K562 (cell line): ENCODE measurements around the gene ZMIZ1. TPM values are rescaled to one million over a fixed set of nuclear protein-coding genes. Genes with fewer than 3 reads are reported as not detected.

Source experiments
- ATAC-seq: fragments of 200-7000 bp; cut with Tn5 transposase; 3 replicates; pipeline ENCODE4 v1.9.1; 2020; ENCODE audit warnings: moderate library complexity
- BruUV-seq: library from RNA; stranded (reverse); fragments of 400-500 nt; replicated peaks from 2 replicates; lab custom pipeline; 2021; lab: Mats Ljungman, UMichigan
- CTCF ChIA-PET: fragments of 300-600 bp; formaldehyde crosslinking; extraction: SDS; loops from one replicate; lab custom pipeline; 2021; ENCODE audit warnings: low intra/inter-chr PET ratio; lab: Yijun Ruan, JAX
- POLR2A ChIA-PET: fragments of 300-600, 350-650 bp; sonication (Branson Sonifier 250); formaldehyde crosslinking; extraction: SDS; loops from one replicate; lab custom pipeline; 2021; ENCODE audit warnings: antibody characterized with exemption, inconsistent platforms; lab: Yijun Ruan, JAX
- DNase-seq, 4 experiments: peaks; one replicate each; pipeline versions ENCODE4 v3.0.0 to v3.0.0-alpha.2; 2011 to 2018; ENCODE audit warnings: low spot score in 3 of 4, mixed read lengths in 3 of 4; ENCODE audit errors: extremely low read depth in 1 of 4
- FAIRE-seq: peaks from 2 replicates; lab custom pipeline; 2011; peaks lifted over from hg19 to GRCh38; lab: Jason Lieb, UNC
- H2AFZ ChIP-seq: 2 replicates; pipeline ENCODE4 v1.6.0; 2011; ENCODE audit warnings: low read depth, low read length, control low read depth, inconsistent platforms
- H3K27ac ChIP-seq: fragments of 200-600 bp; 3 replicates; pipeline ENCODE4 v1.8.0; 2011; ENCODE audit warnings: low read depth, mild to moderate bottlenecking, control low read depth, inconsistent platforms, low read length, moderate library complexity, mixed read lengths; ENCODE audit errors: extremely low read depth
- H3K27me3 ChIP-seq, 2 experiments: fragments of 300-600 bp in 1 of 2; 2 replicates in 1 of 2; 3 replicates in 1 of 2; pipeline versions ENCODE4 v1.6.0 to v1.8.0; 2011; ENCODE audit warnings: inconsistent platforms in 2 of 2, low read length in 2 of 2, mild to moderate bottlenecking in 1 of 2, mixed read lengths in 1 of 2, moderate library complexity in 1 of 2; ENCODE audit not compliant: control insufficient read depth in 2 of 2, insufficient read depth in 2 of 2
- H3K36me3 ChIP-seq: fragments of 300-600 bp; 3 replicates; pipeline ENCODE4 v1.8.0; 2011; ENCODE audit warnings: mild to moderate bottlenecking, low read length, inconsistent platforms; ENCODE audit not compliant: control insufficient read depth, insufficient read depth
- H3K4me1 ChIP-seq, 2 experiments: fragments of 200-600 bp in 1 of 2; replicated peaks in 1 of 2; 2 replicates in 1 of 2; 3 replicates in 1 of 2; pipeline versions ENCODE4 v1.5.1 to v1.8.0; 2011; ENCODE audit warnings: inconsistent platforms in 2 of 2, low read length in 2 of 2, mild to moderate bottlenecking in 1 of 2, mixed read lengths in 1 of 2, moderate library complexity in 1 of 2; ENCODE audit not compliant: control insufficient read depth in 2 of 2, insufficient read depth in 2 of 2
- H3K4me2 ChIP-seq: 2 replicates; pipeline ENCODE4 v1.6.1; 2011; ENCODE audit warnings: low read length, control low read depth, inconsistent platforms, mixed read lengths; ENCODE audit not compliant: insufficient read depth
- H3K4me3 ChIP-seq: fragments of 200-600 bp; sonication (generic), shearing (Covaris generic); 2 replicates; pipeline ENCODE4 v1.5.1; 2016; ENCODE audit warnings: control low read depth, inconsistent platforms
- H3K79me2 ChIP-seq: fragments of 200-600 bp; 3 replicates; pipeline ENCODE4 v1.8.0; 2011; ENCODE audit warnings: low read length, inconsistent platforms; ENCODE audit not compliant: control insufficient read depth, insufficient read depth
- H3K9ac ChIP-seq, 2 experiments: 2 replicates each; pipeline versions ENCODE4 v1.6.0 to v1.6.1; 2011; ENCODE audit warnings: low read depth in 2 of 2, low read length in 2 of 2, control low read depth in 1 of 2, inconsistent platforms in 1 of 2, mild to moderate bottlenecking in 1 of 2, mixed read lengths in 1 of 2; ENCODE audit not compliant: insufficient read depth in 1 of 2
- H3K9me1 ChIP-seq: one replicate; pipeline ENCODE4 v1.6.0; 2011; ENCODE audit warnings: inconsistent platforms, mild to moderate bottlenecking, low read length, moderate library complexity; ENCODE audit not compliant: control insufficient read depth, insufficient read depth
- H3K9me3 ChIP-seq: replicated peaks from 2 replicates; pipeline ENCODE4 v1.5.1; 2011; ENCODE audit warnings: low read depth, low read length, inconsistent platforms; ENCODE audit not compliant: control insufficient read depth, insufficient read depth
- H4K20me1 ChIP-seq: replicated peaks from 2 replicates; pipeline ENCODE4 v1.6.1; 2011; ENCODE audit warnings: low read length, inconsistent platforms, mixed read lengths; ENCODE audit not compliant: control insufficient read depth, insufficient read depth
- HNRNPLL ChIP-seq: fragments of 200-400 bp; formaldehyde crosslinking; IDR thresholded peaks from 2 replicates; pipeline ENCODE4 v1.6.1; 2017; ENCODE audit warnings: low read length, low read depth, mild to moderate bottlenecking; ENCODE audit not compliant: poor library complexity, severe bottlenecking
- MAZ ChIP-seq, 2 experiments: fragments of 450-650 bp in 1 of 2; sonication (generic) in 1 of 2; formaldehyde crosslinking; IDR thresholded peaks in 1 of 2; conservative IDR thresholded peaks in 1 of 2; 2 replicates each; pipeline versions ENCODE4 v1.4.0 to v1.5.0; 2020; ENCODE audit warnings: mild to moderate bottlenecking in 1 of 2, missing genetic modification reagents in 1 of 2
- MIER1 ChIP-seq: fragments of 450-650 bp; IDR thresholded peaks from 2 replicates; pipeline ENCODE4 v1.6.1; 2016; ENCODE audit warnings: antibody characterized with exemption, mild to moderate bottlenecking, low read depth
- MYBL2 ChIP-seq, 2 experiments: fragments of 450-650 bp in 1 of 2; sonication (generic) in 1 of 2; formaldehyde crosslinking in 1 of 2; IDR thresholded peaks; 2 replicates each; pipeline versions ENCODE4 v1.6.1 to v1.8.1; 2017 to 2022; ENCODE audit warnings: borderline replicate concordance in 1 of 2, inconsistent platforms in 1 of 2, low read depth in 1 of 2, mild to moderate bottlenecking in 1 of 2, missing genetic modification reagents in 1 of 2, moderate library complexity in 1 of 2
- NCOA2 ChIP-seq, 2 experiments: fragments of 450-650 bp; IDR thresholded peaks; 2 replicates each; pipeline ENCODE4 v1.6.1; 2018; ENCODE audit warnings: mild to moderate bottlenecking in 2 of 2, moderate library complexity in 1 of 2; ENCODE audit not compliant: partially characterized antibody in 2 of 2
- PRMT5 ChIP-seq: sonication (generic); formaldehyde crosslinking; IDR thresholded peaks from 2 replicates; pipeline ENCODE4 v1.5.0; 2020; ENCODE audit warnings: missing genetic modification reagents
- ZEB2 ChIP-seq: fragments of 450-650 bp; IDR thresholded peaks from 2 replicates; pipeline ENCODE4 v1.6.1; 2016
- WGBS: fragments of 100-300 bp; shearing (Covaris generic); methylation state at CpG from one replicate; pipeline ENCODE4 v1.1.6; 2016; ENCODE audit warnings: low coverage, mixed read lengths; ENCODE audit not compliant: insufficient coverage; ENCODE audit errors: missing lambda C conversion rate; 5-methylcytosine and 5-hydroxymethylcytosine counted together
- in situ Hi-C: fragments of 300-500 bp; cut with MboI; formaldehyde crosslinking; loops from 4 replicates; pipeline ENCODE4 v1.15.0; 2018; ENCODE audit warnings: inconsistent platforms, mixed read lengths
- intact Hi-C: fragments of 100-400 bp; cut with micrococcal nuclease; formaldehyde crosslinking; loops from 2 replicates; pipeline ENCODE4 v1.14.2; 2022
- polyA plus RNA-seq, 8 experiments: library from polyadenylated mRNA; depleted of rRNA in 4 of 8; stranded (reverse) in 5 of 8; unstranded in 3 of 8; fragments of >200 nt; fragmentation: Nextera tagmentation in 2 of 8; fragmentation: Illumina TruSeq in 1 of 8; extraction: Ambion mirVana in 2 of 8; extraction: Trizol in 1 of 8; gene quantifications; 2 replicates each; pipeline versions ENCODE4 v1.2.1 to v1.2.3, GENCODE V29; 2011 to 2014; ENCODE audit warnings: inconsistent platforms in 1 of 8, missing spikeins in 1 of 8
- total RNA-seq, 7 experiments: library from RNA; depleted of rRNA in 6 of 7; stranded (reverse); fragments of >200 nt in 6 of 7; fragmentation: Illumina TruSeq in 2 of 7; extraction: Trizol in 2 of 7; gene quantifications; 2 replicates each; pipeline versions ENCODE4 v1.2.1 to v1.2.3, GENCODE V29; 2011 to 2021; ENCODE audit warnings: low replicate concordance in 1 of 7
- TF ChIP-seq, protein P1 (sequence below): fragments of 200-600 bp; sonication (generic); IDR thresholded peaks from one replicate; pipeline ENCODE4 v1.6.1; 2012; ENCODE audit warnings: mild to moderate bottlenecking, low read depth, low read length, inconsistent platforms

ZMIZ1 gene
- total and polyA plus RNA-seq, 9 of the 15 experiments (the other 6 are each of a cell fraction or from before 2014, with no cell fraction given): 1.0 to 37.3 (median 4.3) TPM

DNA sequence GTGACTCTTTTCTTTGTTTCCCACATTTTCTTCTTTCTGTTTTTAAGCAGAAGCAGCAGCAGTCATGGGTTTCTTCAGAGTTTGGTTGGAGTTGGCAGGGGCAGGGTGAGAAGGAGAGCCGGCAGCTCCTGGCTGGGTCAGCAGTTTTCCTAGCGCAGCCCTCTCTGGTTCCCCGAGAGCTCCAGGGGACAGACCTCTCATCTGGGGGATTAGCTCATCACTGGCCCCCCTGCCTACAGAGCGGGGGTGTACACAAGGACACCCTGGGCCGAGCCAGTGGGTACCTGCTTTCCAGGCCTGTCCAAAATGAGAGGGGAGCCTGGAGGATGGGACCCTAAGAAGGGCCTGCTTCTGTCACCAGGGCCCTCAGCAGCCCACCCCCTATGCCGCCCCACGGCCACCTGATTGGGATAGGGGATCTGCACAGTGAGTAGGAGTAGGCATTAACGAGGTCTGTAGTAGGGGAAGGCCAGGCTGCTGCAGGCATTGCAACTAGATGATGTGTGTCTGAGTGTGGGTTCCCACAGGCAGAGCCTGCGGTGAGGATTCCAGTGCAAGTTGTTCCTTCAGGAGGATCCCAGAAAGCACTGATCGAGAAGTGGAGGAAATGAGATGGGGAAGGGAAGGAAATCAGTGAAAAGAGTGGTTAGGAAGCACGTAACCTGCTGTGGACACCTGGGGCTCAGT lies 155.6 kb downstream of the ZMIZ1 start:
- ATAC-seq: no peak
- no peaks in the 10 kb centered on the region for H3K27me3 ChIP-seq
- intact Hi-C loops (no loop called here), in situ Hi-C loops (no loop called here)
- peak overlapping the region in 1 of 2 experiments; percentile 27; a peak in 1 of 4 replicates for H3K9ac ChIP-seq
- no peaks in the 10 kb centered on the region for H3K9me1 ChIP-seq
- POLR2A ChIA-PET: interaction anchor here (0.8 to 2.2 kb wide), 2 partner anchors 11 to 14 kb away, joined by 4 to 8 read pairs; no protein-coding TSS in a partner anchor
- H4K20me1 ChIP-seq: peaks cover 19% of the 10 kb centered on the region
- H2AFZ ChIP-seq: no peak overlapping the region
- DNase-seq: no peak
- H3K27ac ChIP-seq: no peak overlapping the region
- CTCF ChIA-PET: no interaction called here
- FAIRE-seq: peak; percentile 52
- no TSS peak for BruUV-seq
- no peaks in the 10 kb centered on the region for H3K9me3 ChIP-seq
- H3K36me3 ChIP-seq: peaks cover 40% of the 10 kb centered on the region; the same call in 2 of the 3 replicates
- no peaks in the 10 kb centered on the region for H3K79me2 ChIP-seq
- H3K4me1 ChIP-seq: peaks cover 0 to 18% of the 10 kb centered on the region in 2 experiments; a peak in 3 of 5 replicates
- WGBS: 89% methylated on average over 11 of the region's 11 CpGs
- H3K4me2 ChIP-seq: no peak overlapping the region
- no peak overlapping the region for H3K4me3 ChIP-seq
- TF ChIP-seq MAZ (CRISPR knock-in tag; conservative IDR thresholded peaks at IDR 0.05 in 1 of 2, IDR thresholded peaks at IDR 0.05 in 1 of 2) (no peak), MIER1 (no peak), HNRNPLL (no peak), NCOA2 (IDR thresholded peaks at IDR 0.05; ENCODE audit: partially characterized antibody in 2 of 2) (no peak), MYBL2 (IDR thresholded peaks at IDR 0.05; ENCODE audit: low read depth) (no peak), MYBL2 (CRISPR knock-in tag; IDR thresholded peaks at IDR 0.05; ENCODE audit: borderline replicate concordance) (no peak), PRMT5 (CRISPR knock-in tag) (no peak), ZEB2 (no peak)
- TF ChIP-seq, protein P1, sequence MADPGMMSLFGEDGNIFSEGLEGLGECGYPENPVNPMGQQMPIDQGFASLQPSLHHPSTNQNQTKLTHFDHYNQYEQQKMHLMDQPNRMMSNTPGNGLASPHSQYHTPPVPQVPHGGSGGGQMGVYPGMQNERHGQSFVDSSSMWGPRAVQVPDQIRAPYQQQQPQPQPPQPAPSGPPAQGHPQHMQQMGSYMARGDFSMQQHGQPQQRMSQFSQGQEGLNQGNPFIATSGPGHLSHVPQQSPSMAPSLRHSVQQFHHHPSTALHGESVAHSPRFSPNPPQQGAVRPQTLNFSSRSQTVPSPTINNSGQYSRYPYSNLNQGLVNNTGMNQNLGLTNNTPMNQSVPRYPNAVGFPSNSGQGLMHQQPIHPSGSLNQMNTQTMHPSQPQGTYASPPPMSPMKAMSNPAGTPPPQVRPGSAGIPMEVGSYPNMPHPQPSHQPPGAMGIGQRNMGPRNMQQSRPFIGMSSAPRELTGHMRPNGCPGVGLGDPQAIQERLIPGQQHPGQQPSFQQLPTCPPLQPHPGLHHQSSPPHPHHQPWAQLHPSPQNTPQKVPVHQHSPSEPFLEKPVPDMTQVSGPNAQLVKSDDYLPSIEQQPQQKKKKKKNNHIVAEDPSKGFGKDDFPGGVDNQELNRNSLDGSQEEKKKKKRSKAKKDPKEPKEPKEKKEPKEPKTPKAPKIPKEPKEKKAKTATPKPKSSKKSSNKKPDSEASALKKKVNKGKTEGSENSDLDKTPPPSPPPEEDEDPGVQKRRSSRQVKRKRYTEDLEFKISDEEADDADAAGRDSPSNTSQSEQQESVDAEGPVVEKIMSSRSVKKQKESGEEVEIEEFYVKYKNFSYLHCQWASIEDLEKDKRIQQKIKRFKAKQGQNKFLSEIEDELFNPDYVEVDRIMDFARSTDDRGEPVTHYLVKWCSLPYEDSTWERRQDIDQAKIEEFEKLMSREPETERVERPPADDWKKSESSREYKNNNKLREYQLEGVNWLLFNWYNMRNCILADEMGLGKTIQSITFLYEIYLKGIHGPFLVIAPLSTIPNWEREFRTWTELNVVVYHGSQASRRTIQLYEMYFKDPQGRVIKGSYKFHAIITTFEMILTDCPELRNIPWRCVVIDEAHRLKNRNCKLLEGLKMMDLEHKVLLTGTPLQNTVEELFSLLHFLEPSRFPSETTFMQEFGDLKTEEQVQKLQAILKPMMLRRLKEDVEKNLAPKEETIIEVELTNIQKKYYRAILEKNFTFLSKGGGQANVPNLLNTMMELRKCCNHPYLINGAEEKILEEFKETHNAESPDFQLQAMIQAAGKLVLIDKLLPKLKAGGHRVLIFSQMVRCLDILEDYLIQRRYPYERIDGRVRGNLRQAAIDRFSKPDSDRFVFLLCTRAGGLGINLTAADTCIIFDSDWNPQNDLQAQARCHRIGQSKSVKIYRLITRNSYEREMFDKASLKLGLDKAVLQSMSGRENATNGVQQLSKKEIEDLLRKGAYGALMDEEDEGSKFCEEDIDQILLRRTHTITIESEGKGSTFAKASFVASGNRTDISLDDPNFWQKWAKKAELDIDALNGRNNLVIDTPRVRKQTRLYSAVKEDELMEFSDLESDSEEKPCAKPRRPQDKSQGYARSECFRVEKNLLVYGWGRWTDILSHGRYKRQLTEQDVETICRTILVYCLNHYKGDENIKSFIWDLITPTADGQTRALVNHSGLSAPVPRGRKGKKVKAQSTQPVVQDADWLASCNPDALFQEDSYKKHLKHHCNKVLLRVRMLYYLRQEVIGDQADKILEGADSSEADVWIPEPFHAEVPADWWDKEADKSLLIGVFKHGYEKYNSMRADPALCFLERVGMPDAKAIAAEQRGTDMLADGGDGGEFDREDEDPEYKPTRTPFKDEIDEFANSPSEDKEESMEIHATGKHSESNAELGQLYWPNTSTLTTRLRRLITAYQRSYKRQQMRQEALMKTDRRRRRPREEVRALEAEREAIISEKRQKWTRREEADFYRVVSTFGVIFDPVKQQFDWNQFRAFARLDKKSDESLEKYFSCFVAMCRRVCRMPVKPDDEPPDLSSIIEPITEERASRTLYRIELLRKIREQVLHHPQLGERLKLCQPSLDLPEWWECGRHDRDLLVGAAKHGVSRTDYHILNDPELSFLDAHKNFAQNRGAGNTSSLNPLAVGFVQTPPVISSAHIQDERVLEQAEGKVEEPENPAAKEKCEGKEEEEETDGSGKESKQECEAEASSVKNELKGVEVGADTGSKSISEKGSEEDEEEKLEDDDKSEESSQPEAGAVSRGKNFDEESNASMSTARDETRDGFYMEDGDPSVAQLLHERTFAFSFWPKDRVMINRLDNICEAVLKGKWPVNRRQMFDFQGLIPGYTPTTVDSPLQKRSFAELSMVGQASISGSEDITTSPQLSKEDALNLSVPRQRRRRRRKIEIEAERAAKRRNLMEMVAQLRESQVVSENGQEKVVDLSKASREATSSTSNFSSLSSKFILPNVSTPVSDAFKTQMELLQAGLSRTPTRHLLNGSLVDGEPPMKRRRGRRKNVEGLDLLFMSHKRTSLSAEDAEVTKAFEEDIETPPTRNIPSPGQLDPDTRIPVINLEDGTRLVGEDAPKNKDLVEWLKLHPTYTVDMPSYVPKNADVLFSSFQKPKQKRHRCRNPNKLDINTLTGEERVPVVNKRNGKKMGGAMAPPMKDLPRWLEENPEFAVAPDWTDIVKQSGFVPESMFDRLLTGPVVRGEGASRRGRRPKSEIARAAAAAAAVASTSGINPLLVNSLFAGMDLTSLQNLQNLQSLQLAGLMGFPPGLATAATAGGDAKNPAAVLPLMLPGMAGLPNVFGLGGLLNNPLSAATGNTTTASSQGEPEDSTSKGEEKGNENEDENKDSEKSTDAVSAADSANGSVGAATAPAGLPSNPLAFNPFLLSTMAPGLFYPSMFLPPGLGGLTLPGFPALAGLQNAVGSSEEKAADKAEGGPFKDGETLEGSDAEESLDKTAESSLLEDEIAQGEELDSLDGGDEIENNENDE: no peak
